CD4-positive, alpha-beta memory T cell (primary cell): ENCODE data around the gene MSMB. TPM values are rescaled to one million over a fixed set of nuclear protein-coding genes. Genes with fewer than 3 reads are reported as not detected.
"Not testable (repeated sequence)": the region's sequence is repeated elsewhere in the genome, so short reads cannot be mapped to it uniquely, and the experiment has no call there.

Source experiments
- CTCF ChIA-PET: fragments of 350-600 bp; sonication (Branson Sonifier 250); formaldehyde crosslinking; loops from one replicate; lab custom pipeline; 2021; ENCODE audit warnings: inconsistent platforms; ENCODE audit not compliant: partially characterized antibody; lab: Charles Lee
- POLR2A ChIA-PET: fragments of 350-600 bp; sonication (Branson Sonifier 250); formaldehyde crosslinking; loops from one replicate; lab custom pipeline; 2021; ENCODE audit not compliant: partially characterized antibody; lab: Charles Lee
- DNase-seq, 5 donors: peaks; one replicate each; pipeline versions ENCODE4 v3.0.0 to v3.0.0-alpha.2; 2020 to 2022; ENCODE audit warnings: mixed read lengths in 1 of 5
- H3K27ac ChIP-seq: one replicate; pipeline ENCODE4 v1.7.0; 2013; ENCODE audit warnings: low read depth, low read length
- H3K27me3 ChIP-seq: 2 replicates; pipeline ENCODE4 v1.7.0; 2013; ENCODE audit warnings: mild to moderate bottlenecking, low read length, moderate library complexity; ENCODE audit not compliant: insufficient read depth
- H3K36me3 ChIP-seq: 2 replicates; pipeline ENCODE4 v1.7.0; 2013; ENCODE audit warnings: mild to moderate bottlenecking, low read length, moderate library complexity; ENCODE audit not compliant: insufficient read depth
- H3K4me1 ChIP-seq: 2 replicates; pipeline ENCODE4 v1.7.0; 2013; ENCODE audit warnings: mild to moderate bottlenecking, low read length, moderate library complexity; ENCODE audit not compliant: insufficient read depth
- H3K4me3 ChIP-seq, 2 donors: one replicate each; pipeline ENCODE4 v1.7.0; 2013; ENCODE audit warnings: low read length in 2 of 2, mild to moderate bottlenecking in 1 of 2
- H3K9me3 ChIP-seq, 2 donors: one replicate each; pipeline ENCODE4 v1.7.0; 2013; ENCODE audit warnings: low read length in 2 of 2, control low read depth in 1 of 2; ENCODE audit not compliant: control insufficient read depth in 1 of 2
- H3K27ac Mint-ChIP-seq, 7 donors: one replicate each; pipeline ENCODE4 v1.8.0; 2020 to 2021; ENCODE audit warnings: mixed read lengths in 7 of 7, mild to moderate bottlenecking in 6 of 7, inconsistent platforms in 3 of 7, moderate library complexity in 3 of 7
- H3K27me3 Mint-ChIP-seq, 2 donors: one replicate each; pipeline ENCODE4 v1.8.0; 2020 to 2021; ENCODE audit warnings: mixed read lengths in 2 of 2
- H3K36me3 Mint-ChIP-seq, 2 donors: one replicate each; pipeline ENCODE4 v1.8.0; 2020 to 2021; ENCODE audit warnings: mixed read lengths in 2 of 2, inconsistent platforms in 1 of 2, mild to moderate bottlenecking in 1 of 2
- H3K4me1 Mint-ChIP-seq, 4 donors: one replicate each; pipeline ENCODE4 v1.8.0; 2020 to 2021; ENCODE audit warnings: mixed read lengths in 4 of 4, mild to moderate bottlenecking in 1 of 4
- H3K4me3 Mint-ChIP-seq, 8 donors: one replicate each; pipeline ENCODE4 v1.8.0; 2020 to 2021; ENCODE audit warnings: mixed read lengths in 8 of 8, mild to moderate bottlenecking in 7 of 8, moderate library complexity in 6 of 8, inconsistent platforms in 3 of 8
- H3K9me3 Mint-ChIP-seq, 8 donors: one replicate each; pipeline ENCODE4 v1.8.0; 2020 to 2021; ENCODE audit warnings: mixed read lengths in 8 of 8, mild to moderate bottlenecking in 5 of 8, inconsistent platforms in 3 of 8, moderate library complexity in 1 of 8
- intact Hi-C: fragments of 100-400 bp; cut with micrococcal nuclease; formaldehyde crosslinking; loops from one replicate; pipeline ENCODE4 v1.15.1; 2023
- polyA plus RNA-seq, 2 donors: library from polyadenylated mRNA; unstranded; fragments of 300-500 nt; fragmentation: Illumina TruSeq; gene quantifications; one replicate each; pipeline ENCODE4 v1.2.3, GENCODE V29; 2021
- total RNA-seq, 2 experiments: library from RNA; stranded (reverse); gene quantifications; one replicate each; pipeline ENCODE4 v1.2.3, GENCODE V29; 2021

Gene MSMB
- total RNA-seq = not detected
- polyA plus RNA-seq = not detected

- CTCF ChIA-PET = interaction anchor here (1.3 kb wide), 1 partner anchor 8 kb away, joined by 3 read pairs; no protein-coding TSS in a partner anchor
- intact Hi-C loops = no loop called here
- H3K4me3 Mint-ChIP-seq = no peak within 1 kb of the TSS
- Histone ChIP-seq H3K36me3 (no peaks in the 10 kb centered on the region), H3K27me3 (no peaks in the 10 kb centered on the region), H3K4me1 (no peaks in the 10 kb centered on the region), H3K27ac (no peak within 1 kb of the TSS), H3K4me3 (no peak within 1 kb of the TSS), H3K9me3 (no peaks in the 10 kb centered on the region)
- no peaks in the 10 kb centered on the region for H3K9me3 Mint-ChIP-seq
- no peaks in the 10 kb centered on the region for H3K36me3 Mint-ChIP-seq
- H3K4me1 Mint-ChIP-seq = peaks cover 0 to 3% (median under 1%) of the 10 kb centered on the region in 4 donors
- H3K27me3 Mint-ChIP-seq = peaks cover 0 to 6% of the 10 kb centered on the region in 2 donors
- no peak for DNase-seq
- POLR2A ChIA-PET = no interaction called here
- H3K27ac Mint-ChIP-seq = peak within 1 kb of the TSS in 1 of 7 donors; percentile 49
Observed at GRCh38 chr10:46046261-46046660, at the start of gene MSMB. TSS of gene MSMB (minus strand) at chr10:46046269. CDS start at chr10:46046237, 32 bp downstream.

GRCh38 chr10:46094931-46095750 is 49.1 kb upstream of the MSMB start:
- H3K27me3 ChIP-seq = no peaks in the 10 kb centered on the region
- peaks cover under 1 to 46% (median 27%) of the 10 kb centered on the region in 4 donors for H3K4me1 Mint-ChIP-seq
- peak overlapping the region in 1 of 2 donors; percentile 38 for H3K4me3 ChIP-seq
- intact Hi-C loops = no loop called here
- peak overlapping the region in 4 of 7 donors; percentile 43 to 97 (median 90) for H3K27ac Mint-ChIP-seq
- DNase-seq = peak in 1 of 5 donors; percentile 23
- CTCF ChIA-PET = interaction anchor here (1.0 to 1.2 kb wide), 3 partner anchors 18 to 72 kb away, joined by 3 to 6 read pairs (median 4); no protein-coding TSS in a partner anchor
- POLR2A ChIA-PET = interaction anchor here (1.1 to 5.4 kb wide), 8 partner anchors 11 to 174 kb away, joined by 3 to 33 read pairs (median 4); no protein-coding TSS in a partner anchor
- no peaks in the 10 kb centered on the region for H3K9me3 ChIP-seq
- H3K4me3 Mint-ChIP-seq = peak overlapping the region in 3 of 8 donors; percentile 34 to 87 (median 37)
- H3K4me1 ChIP-seq = peaks cover 87% of the 10 kb centered on the region
- no peak overlapping the region for H3K27ac ChIP-seq
- H3K36me3 ChIP-seq = no peaks in the 10 kb centered on the region
- peaks cover 1 to 4% of the 10 kb centered on the region in 2 donors for H3K36me3 Mint-ChIP-seq
- H3K27me3 Mint-ChIP-seq = no peaks in the 10 kb centered on the region
- H3K9me3 Mint-ChIP-seq = peaks cover 0 to 4% (median 1%) of the 10 kb centered on the region in 8 donors

GRCh38 chr10:46094197-46094500 is 48.1 kb upstream of the MSMB start:
- DNase-seq = no peak
- CTCF ChIA-PET = interaction anchor here (0.8 to 1.2 kb wide), 2 partner anchors 28 to 71 kb away, joined by 3 read pairs; no protein-coding TSS in a partner anchor
- H3K36me3 Mint-ChIP-seq = peaks cover 1 to 4% of the 10 kb centered on the region in 2 donors
- Histone ChIP-seq H3K27ac (no peak overlapping the region), H3K4me3 (peak overlapping the region in 1 of 2 donors; percentile 65), H3K27me3 (no peaks in the 10 kb centered on the region), H3K9me3 (no peaks in the 10 kb centered on the region), H3K4me1 (peaks cover 88% of the 10 kb centered on the region), H3K36me3 (no peaks in the 10 kb centered on the region)
- peak overlapping the region in 2 of 7 donors; percentile 45 to 89 for H3K27ac Mint-ChIP-seq
- no peaks in the 10 kb centered on the region for H3K27me3 Mint-ChIP-seq
- POLR2A ChIA-PET = interaction anchor here (1.0 to 5.4 kb wide), 5 partner anchors 10 to 175 kb away, joined by 3 to 33 read pairs (median 4); no protein-coding TSS in a partner anchor
- peaks cover 3 to 46% (median 26%) of the 10 kb centered on the region in 4 donors for H3K4me1 Mint-ChIP-seq
- no peak overlapping the region for H3K4me3 Mint-ChIP-seq
- H3K9me3 Mint-ChIP-seq = peaks cover 0 to 4% (median 1%) of the 10 kb centered on the region in 8 donors
- intact Hi-C loops = no loop called here

- H3K36me3 ChIP-seq, H3K4me3 Mint-ChIP-seq, H3K27ac Mint-ChIP-seq, H3K27me3 ChIP-seq, H3K9me3 Mint-ChIP-seq, H3K27me3 Mint-ChIP-seq, H3K36me3 Mint-ChIP-seq, H3K9me3 ChIP-seq, intact Hi-C loops: not testable (repeated sequence)
- CTCF ChIA-PET = interaction anchor here (0.8 kb wide), 1 partner anchor 70 kb away, joined by 3 read pairs; no protein-coding TSS in a partner anchor
- H3K4me1 Mint-ChIP-seq = peaks cover 3 to 44% (median 22%) of the 10 kb centered on the region in 4 donors
- peaks cover 89% of the 10 kb centered on the region for H3K4me1 ChIP-seq
- peak in 3 of 5 donors; percentile 39 to 49 (median 45) for DNase-seq
- peak overlapping the region; percentile 36 for H3K27ac ChIP-seq
- peak overlapping the region; percentile 43 to 65 for H3K4me3 ChIP-seq
- POLR2A ChIA-PET = interaction anchor here (1.0 to 5.4 kb wide), 6 partner anchors 10 to 175 kb away, joined by 3 to 33 read pairs (median 4); no protein-coding TSS in a partner anchor
Observed at GRCh38 chr10:46093316-46094196, 47.5 kb upstream of the MSMB start.

DNA sequence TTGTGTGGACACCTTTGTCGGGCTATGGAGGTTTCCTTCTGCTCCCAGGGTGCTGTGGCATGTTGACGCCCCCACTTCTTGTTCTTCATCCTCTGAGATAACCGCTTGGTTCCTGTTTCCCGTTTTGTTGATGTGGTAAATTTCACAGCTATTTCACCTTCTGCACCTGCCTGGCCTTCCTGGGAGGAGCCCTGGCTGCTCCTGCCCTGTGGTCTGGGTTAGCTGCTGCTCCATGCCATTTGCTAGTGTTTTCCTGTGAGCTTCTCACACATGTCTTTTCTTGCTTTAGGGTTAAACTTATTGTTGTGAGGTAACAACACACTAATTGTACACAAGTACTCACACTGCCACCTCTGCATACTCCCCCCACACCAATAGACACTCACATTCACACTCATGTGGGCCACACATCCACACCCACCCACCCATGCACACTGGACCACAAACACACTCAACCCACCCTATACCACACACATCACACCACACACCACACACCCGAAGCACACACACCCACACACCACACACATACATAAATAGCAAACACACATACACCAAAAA is 46.5 kb upstream of the MSMB start:
- H3K9me3 Mint-ChIP-seq = no peaks in the 10 kb centered on the region
- peaks cover 0 to 38% (median 19%) of the 10 kb centered on the region in 4 donors for H3K4me1 Mint-ChIP-seq
- H3K4me3 ChIP-seq = peak overlapping the region; percentile 43 to 65
- H3K27me3 Mint-ChIP-seq = no peaks in the 10 kb centered on the region
- H3K9me3 ChIP-seq = no peaks in the 10 kb centered on the region
- H3K4me3 Mint-ChIP-seq = no peak overlapping the region
- no peak overlapping the region for H3K27ac Mint-ChIP-seq
- intact Hi-C loops = no loop called here
- no peaks in the 10 kb centered on the region for H3K36me3 ChIP-seq
- DNase-seq = peak in 4 of 5 donors; percentile 53 to 69 (median 63)
- H3K36me3 Mint-ChIP-seq = no peaks in the 10 kb centered on the region
- CTCF ChIA-PET = interaction anchor here (1.5 to 2.1 kb wide), 4 partner anchors 16 to 66 kb away, joined by 6 to 9 read pairs (median 8); no protein-coding TSS in a partner anchor
- peak overlapping the region; percentile 30 for H3K27ac ChIP-seq
- peaks cover 80% of the 10 kb centered on the region for H3K4me1 ChIP-seq
- no peaks in the 10 kb centered on the region for H3K27me3 ChIP-seq
- POLR2A ChIA-PET = interaction anchor here (1.0 to 2.0 kb wide), 11 partner anchors 12 to 177 kb away, joined by 3 to 15 read pairs (median 5); partner anchors contain the start of gene NCOA4

GRCh38 chr10:46091828-46092523 is 45.9 kb upstream of the MSMB start:
- POLR2A ChIA-PET = interaction anchor here (1.0 to 2.0 kb wide), 13 partner anchors 11 to 177 kb away, joined by 3 to 15 read pairs (median 5); partner anchors contain the start of gene NCOA4
- CTCF ChIA-PET = interaction anchor here (1.5 to 2.1 kb wide), 4 partner anchors 15 to 65 kb away, joined by 6 to 9 read pairs (median 8); no protein-coding TSS in a partner anchor
- no peaks in the 10 kb centered on the region for H3K36me3 Mint-ChIP-seq
- intact Hi-C loops = no loop called here
- H3K4me1 Mint-ChIP-seq = peaks cover 0 to 31% (median 17%) of the 10 kb centered on the region in 4 donors
- Histone ChIP-seq H3K9me3 (no peaks in the 10 kb centered on the region), H3K4me3 (peak overlapping the region in 1 of 2 donors; percentile 65), H3K27me3 (no peaks in the 10 kb centered on the region), H3K27ac (peak overlapping the region; percentile 30), H3K4me1 (peaks cover 74% of the 10 kb centered on the region), H3K36me3 (no peaks in the 10 kb centered on the region)
- H3K27ac Mint-ChIP-seq = peak overlapping the region in 4 of 7 donors; percentile 57 to 76 (median 67)
- peak overlapping the region in 3 of 8 donors; percentile 58 to 69 (median 65) for H3K4me3 Mint-ChIP-seq
- H3K27me3 Mint-ChIP-seq = no peaks in the 10 kb centered on the region
- H3K9me3 Mint-ChIP-seq = no peaks in the 10 kb centered on the region
- no peak for DNase-seq
